Measurements from ENCODE around the gene USPL1.

DNA sequence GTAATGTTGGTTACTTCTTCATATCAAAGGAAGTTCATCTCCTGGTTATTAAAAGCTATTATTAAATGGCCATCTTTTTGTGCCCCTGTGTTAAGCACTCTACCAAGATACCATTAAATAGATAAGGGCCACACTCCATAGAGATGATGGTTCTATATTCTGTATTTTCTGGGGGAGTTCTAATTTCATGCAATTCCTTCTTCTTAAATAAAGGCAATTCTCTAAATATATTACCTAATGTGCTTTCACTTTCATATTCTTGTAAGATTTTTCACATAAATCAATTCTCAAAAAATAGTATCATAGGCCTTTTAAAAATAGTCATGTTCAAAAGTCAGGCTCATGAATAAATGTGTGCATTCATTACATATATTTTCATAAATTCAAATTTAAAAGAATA lies 47.0 kb upstream of the USPL1 start:
- TF ChIP-seq, protein P1, sequence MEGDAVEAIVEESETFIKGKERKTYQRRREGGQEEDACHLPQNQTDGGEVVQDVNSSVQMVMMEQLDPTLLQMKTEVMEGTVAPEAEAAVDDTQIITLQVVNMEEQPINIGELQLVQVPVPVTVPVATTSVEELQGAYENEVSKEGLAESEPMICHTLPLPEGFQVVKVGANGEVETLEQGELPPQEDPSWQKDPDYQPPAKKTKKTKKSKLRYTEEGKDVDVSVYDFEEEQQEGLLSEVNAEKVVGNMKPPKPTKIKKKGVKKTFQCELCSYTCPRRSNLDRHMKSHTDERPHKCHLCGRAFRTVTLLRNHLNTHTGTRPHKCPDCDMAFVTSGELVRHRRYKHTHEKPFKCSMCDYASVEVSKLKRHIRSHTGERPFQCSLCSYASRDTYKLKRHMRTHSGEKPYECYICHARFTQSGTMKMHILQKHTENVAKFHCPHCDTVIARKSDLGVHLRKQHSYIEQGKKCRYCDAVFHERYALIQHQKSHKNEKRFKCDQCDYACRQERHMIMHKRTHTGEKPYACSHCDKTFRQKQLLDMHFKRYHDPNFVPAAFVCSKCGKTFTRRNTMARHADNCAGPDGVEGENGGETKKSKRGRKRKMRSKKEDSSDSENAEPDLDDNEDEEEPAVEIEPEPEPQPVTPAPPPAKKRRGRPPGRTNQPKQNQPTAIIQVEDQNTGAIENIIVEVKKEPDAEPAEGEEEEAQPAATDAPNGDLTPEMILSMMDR (conservative IDR thresholded peaks at IDR 0.05; ENCODE audit: low read depth, low read length): no peak
- TF ChIP-seq EZH2 (IDR thresholded peaks at IDR 0.05; ENCODE audit: low read length, unreplicated experiment): no peak
